ENCODE results near the gene MDH1. TPM values are rescaled to one million over a fixed set of nuclear protein-coding genes. Genes with fewer than 3 reads are reported as not detected.

Gene MDH1
- total RNA-seq = 94.8 and 139 TPM in 2 replicates

DNA sequence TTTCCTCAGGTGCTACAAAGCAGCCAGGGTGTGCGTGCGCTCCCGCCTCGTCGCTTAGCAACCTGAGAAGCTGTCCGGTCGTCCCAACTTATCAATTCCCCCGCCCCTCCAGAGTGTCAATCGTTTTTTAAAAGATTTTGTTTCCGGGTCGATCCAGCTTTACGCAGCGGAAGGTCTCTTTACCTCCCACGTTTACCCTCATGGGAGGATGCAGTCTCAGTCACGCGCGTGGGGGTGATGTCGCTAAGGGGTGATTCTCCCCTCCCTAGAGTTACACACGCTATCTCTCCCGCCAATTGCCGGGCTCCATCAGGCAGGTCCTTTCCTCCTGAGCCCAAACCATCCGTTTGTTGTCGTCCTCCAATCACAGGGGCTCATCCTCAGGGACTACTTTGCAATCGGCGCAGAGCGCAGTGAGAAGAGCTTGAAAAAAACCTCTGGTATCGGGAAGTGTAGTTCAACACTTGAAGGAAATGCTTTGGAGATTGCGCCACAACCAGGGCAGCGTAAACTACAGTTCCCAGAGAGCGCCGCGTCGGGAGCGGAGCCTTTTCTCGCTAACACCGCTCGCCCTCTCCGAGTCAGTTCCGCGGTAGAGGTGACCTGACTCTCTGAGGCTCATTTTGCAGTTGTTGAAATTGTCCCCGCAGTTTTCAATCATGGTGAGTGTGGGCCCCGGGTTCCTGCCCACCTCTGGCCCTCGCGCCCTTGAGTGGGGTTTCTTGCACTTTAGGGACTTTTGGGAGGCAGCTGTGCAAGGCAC lies at the start of gene MDH1, which contains the start of gene WDPCP:
Gene MDH1 (plus strand): TSS at position 579 of the 763 bp plus-strand sequence. CDS start 81 bp downstream, at position 660.
Gene WDPCP (minus strand): TSS at position 93 of the 763 bp plus-strand sequence. CDS start 206 bp downstream, outside the sequence.

Other genes with a start within 250 kb of the MDH1 start
- 2.9 and 4.1 TPM in 2 replicates for gene WDPCP, start 486 bp upstream of the MDH1 start, total RNA-seq